ENCODE results near the gene VWA3A.
"Not testable (repeated sequence)": the region's sequence is repeated elsewhere in the genome, so short reads cannot be mapped to it uniquely, and the experiment has no call there.

Gene VWA3A

DNA sequence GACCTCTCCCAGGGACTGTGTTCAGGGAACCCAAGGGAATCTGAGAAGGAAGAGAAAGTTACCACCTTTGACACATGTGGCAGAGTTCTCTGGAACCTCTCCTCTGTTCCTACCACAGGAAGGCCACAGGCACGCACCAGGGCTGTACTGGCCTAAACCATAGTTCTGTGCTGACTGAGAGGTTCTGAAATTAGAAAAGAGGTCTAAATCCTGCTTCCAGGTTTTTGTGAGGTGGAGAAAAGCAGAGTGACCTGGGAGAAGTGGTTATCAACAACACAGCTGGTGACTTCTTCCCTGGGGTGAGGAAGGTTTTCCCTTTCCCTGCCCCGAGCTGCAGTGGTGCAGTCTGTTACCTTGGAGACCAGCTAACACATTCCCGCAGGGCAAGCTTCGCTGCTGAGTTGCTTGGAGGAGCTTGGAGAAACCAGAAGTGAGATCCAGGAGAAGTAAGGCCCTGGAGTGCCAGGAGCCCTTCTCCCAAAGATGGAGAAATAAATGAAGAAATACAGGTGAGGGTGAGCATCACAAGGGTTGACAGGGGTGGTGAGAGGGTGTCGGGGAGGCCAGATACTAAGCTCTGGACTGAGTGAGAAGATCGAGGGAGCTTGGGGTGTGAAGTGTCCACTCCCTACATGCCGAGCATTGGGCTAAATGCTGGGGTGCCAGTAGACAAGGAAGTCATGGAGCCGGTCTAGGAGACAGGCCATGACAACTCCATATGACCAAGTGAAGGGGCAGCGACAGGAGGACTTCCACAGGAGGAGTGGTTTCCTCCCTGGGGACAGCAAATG is at the start of gene VWA3A:
Gene VWA3A, plus strand, starts transcription at position 399 of the 791 bp plus-strand sequence. Its CDS starts 97 bp downstream, at position 496.
- peak; percentile 3 for DNase-seq

- DNase-seq = not testable (repeated sequence)
Measured at GRCh38 chr16:22043882-22044281, 48.5 kb upstream of the VWA3A start.

DNA sequence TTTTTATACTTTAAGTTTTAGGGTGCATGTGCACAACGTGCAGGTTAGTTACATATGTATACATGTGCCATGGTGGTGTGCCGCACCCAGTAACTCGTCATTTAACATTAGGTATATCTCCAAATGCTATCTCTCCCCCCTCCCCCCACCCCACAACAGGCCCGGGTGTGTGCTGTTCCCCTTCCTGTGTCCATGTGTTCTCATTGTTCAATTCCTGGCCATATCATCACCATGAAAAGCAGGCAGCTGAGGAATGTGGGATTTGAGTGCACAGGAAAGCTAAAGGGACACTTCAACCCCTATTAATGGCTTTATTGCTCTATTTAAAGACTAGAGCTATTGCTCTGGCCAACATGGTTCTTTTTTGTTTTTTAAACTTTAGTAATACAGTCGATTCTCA is 46.5 kb upstream of the VWA3A start:
- not testable (repeated sequence) for DNase-seq

DNA sequence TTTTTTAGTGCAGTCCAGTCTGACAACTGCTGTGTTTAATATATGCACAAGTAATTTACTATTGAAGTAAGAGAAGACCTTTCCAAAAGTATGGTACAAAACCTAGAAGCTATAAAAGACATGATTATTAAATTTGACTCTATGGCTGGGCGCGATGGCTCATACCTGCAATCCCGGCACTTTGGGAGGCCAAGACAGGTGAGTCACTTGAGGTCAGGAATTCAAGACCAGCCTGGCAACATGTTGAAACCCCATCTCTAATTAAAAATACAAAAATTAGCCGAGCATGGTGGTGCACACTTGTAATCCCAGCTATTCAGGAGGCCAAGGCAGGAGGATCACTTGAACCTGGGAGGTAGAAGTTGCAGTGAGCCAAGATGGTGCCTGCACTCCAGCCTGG is 41.4 kb upstream of the VWA3A start:
- DNase-seq = no peak

DNA sequence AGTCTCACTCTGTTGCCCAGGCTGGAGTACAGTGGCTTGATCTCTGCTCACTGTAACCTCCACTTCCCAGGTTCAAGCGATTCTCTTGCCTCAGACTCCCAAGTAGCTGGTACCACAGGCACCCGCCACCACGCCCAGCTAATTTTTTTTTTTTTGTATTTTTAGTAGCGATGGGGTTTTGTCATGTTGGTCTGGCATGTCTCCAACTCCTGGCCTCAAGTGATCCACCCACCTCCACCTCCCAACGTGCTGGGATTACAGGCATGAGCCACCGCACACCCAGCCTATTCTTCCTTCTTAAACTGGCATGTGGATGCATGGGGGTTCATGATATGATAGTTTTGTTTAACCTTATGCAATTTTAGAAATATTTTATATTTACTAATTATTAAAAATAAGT is 39.4 kb upstream of the VWA3A start:
- no peak for DNase-seq

DNA sequence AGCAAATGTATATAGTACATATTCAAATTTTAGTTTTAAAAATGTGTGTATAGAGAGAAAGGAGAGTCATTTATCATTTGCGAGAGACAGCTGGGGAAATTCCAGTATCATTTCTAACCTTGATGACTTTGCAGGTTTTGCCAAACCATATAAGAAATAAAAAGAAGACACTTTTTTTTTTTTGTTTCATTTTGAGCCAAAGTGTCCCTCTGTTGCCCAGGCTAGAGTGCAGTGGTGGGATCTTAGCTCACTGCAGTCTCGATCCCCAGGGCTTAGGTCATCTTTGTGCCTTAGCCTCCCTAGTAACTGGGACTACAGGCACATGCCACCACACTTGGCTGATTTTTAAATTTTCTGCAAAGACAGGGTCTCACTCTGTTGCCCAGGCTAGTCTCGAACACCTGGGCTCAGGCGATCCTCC is 38.4 kb upstream of the VWA3A start:
- DNase-seq = no peak

- DNase-seq = no peak
Measured at GRCh38 chr16:22054847-22055590, 37.3 kb upstream of the VWA3A start.

DNA sequence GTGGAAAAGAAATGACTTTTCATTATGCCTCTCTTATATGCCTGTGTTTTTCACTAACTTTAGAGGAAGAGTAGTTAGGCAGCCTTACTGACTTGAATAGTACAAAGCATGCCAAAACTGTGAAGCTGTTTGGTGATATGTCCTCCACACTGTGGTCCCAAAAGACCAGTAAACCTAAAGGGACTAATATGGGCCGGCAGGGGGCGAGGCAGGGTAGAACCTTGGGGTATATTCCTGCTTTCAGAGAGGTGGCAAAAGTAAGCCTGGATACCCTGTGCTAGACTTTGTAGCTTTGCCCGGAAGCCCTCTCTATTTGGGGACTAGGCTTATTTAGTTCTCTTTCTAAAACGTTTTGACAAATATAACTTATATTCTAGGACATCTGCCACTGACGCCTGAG is 36.5 kb upstream of the VWA3A start:
- DNase-seq = no peak

DNA sequence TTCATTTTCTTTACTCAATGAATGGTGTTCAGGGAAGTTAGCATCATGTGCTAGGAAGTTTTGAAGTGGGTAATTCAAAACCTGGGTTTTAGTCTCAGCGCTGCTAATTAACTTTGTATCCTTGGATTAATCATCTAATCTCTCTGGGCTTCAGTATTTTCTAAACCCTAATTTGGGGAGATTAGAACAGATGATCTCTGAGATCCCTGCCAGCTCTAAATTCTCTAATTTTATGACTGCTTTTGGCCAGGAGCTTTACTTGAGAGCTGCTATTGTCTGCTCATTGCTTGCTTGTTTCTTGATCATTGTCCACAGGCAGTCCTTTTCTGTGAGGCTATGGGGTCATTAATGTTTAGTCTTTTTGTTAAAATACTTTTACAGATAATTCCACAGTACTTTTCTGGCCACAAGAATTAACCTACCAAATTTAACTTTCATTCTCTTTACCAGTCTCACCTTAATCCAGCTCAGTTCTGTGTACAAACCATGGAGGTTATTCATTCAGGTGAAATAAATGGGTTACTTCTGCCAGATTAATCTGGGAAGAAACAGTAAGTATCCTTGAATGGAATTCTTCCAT is 28.4 kb upstream of the VWA3A start:
- DNase-seq = no peak

DNA sequence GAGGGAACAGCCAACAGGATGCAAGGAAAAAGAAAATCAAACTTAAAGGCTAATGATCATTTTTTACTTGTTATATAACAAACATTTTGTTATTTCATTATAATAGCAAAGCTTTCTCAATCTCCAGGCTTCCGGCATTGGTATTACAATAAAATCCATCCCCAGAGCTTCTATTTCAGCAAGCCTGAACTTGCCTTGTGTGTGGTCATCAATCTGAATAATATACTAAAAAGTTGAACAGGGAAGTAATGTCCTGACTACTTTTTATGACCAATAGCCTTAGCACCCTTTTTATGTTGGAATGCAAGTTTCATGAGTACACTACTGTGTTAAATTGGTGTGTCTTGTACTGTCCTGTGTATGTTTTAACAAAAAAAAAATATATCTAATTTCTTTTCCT is 27.1 kb upstream of the VWA3A start:
- no peak for DNase-seq

DNA sequence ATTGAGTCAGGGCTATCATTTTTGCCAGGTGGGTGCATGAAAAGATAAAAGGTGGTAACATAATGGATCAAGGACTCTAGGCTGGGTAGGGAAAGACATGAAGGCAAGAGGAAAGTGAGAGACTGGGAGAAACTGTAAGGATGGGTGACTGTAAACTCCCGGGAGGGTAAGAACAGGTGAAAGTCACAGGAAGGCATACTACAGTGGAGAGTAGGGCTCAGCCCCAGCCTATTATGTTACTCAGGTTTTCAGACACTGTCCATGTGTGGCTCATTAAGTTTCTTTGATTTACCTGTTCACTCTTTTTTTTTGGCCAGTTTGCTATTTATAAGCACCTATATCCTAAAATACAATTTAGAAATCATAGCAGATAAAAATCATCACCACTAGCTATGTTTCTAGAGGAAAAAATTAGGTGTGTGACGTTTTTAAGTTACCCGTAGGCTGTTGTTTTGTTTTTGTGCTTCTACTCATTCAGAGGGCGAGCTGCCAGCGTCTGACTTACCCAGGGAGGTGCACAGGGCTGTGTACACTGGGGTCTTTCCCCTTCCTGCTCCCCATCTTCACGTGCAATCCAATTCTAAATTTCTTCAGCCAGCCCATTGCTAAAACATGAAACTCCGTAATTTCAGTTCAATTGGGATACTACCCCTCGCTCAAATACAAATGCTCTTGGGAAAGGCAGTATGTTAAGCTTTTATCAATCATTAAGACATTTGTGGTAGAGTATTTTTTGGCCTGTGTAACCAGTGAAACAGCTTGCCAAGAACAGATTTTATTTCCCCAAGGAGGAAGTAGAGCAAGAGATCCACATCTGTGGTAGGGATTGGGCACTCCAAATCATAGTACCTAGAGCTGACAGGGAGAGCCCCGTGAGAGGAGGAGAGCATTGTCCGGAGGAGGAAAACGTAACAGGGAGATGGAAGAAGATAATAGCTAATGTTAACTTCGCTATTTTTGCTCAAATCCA is 21.7 kb upstream of the VWA3A start:
- DNase-seq = no peak

- no peak for DNase-seq
Measured at GRCh38 chr16:22071331-22071910, 20.9 kb upstream of the VWA3A start.

DNA sequence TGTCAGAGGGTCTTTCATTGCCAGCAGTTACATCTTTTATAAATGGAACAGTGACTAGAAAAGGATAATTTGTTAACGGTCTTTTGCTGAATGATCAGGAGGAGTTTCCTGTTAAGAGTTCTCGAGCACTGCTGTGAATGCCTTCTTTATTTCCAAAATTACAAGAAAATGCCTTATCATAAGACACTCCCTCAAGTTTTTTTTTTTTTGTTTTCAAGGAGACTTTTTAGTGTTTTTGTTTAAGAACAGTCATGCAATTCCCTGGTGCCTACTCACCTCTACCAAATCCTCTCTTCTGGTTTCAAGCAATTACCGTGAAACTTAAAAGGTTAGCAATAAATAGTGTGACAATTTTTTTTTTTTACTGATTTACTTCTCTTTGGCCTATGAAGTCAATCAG is 19.0 kb upstream of the VWA3A start:
- no peak for DNase-seq

DNA sequence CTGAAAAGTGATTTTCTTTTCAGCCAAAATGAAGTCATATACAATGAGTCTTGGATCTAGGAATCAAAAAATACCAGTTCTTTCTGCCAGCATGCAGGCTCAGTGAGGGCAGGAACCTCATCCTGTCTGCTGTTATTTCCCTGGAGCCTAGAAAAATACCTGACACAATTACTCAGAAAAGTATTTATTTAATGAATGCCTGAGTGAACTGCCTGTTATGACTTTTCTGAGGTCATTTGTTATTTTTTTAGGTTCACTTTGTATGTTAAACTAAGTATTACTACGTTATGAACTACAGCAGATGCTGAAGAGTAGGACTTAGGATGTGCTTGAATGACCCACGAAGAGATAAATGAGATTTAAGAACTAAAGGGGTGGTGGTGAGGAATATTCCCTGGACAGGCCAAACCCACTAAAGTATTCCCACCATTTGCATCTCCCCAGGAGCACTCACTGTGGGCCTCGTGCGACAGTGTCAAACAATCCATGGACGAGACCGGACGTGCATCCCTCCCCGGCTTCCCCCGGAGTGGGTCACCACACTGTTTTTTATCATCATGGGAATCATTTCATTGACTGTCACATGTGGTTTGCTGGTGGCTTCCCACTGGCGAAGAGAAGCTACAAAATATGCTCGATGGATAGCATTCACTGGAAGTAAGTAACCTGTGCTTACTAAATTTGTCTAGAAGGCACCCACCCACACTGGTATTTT is 17.1 kb upstream of the VWA3A start:
- no peak for DNase-seq

GRCh38 chr16:22075776-22076175 is 16.6 kb upstream of the VWA3A start:
- DNase-seq = no peak

GRCh38 chr16:22077700-22078313 is 14.5 kb upstream of the VWA3A start:
- no peak for DNase-seq

- DNase-seq = no peak
Measured at GRCh38 chr16:22078656-22079055, 13.7 kb upstream of the VWA3A start.

DNA sequence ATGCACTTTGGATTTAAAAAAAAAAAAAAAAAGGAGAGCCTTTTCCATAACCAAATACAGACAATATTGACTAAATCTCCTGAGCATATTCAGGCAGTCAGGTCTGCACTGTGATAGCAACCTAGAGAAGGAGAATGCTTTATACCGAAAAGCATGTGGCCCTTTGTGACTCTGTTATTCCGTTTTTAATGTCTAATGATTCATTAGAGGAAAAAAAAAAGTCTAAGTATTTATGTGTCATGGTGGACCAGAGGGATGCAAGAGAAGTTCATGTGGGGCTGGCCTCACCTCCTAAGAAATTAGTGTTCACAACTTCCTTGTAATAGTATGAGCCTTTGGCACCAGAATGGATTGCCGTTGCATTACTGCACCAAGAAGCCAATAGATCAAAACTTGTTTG is 11.3 kb upstream of the VWA3A start:
- no peak for DNase-seq

DNA sequence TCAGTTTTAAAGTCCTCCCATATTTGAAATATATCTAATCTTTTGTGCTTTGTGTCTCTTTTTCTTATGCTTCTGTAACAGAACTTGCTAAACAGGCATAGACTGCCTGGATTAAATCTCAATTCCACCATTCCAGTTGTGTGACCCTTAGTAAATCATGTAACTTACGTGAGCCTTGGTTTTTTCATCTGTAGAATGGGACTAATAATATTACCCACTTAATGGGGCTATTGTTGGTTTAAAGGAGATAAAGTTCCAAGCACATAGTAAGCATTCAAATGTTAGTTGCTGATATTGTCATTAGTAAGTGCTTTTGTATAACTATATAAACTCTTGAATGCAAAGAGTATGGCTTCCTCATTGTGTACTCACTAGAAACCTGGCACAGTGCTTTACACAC is 5.9 kb upstream of the VWA3A start:
- DNase-seq = no peak

- DNase-seq = no peak
Measured at GRCh38 chr16:22088642-22089041, 3.7 kb upstream of the VWA3A start.

GRCh38 chr16:22089910-22090309 is 2.4 kb upstream of the VWA3A start:
- no peak for DNase-seq

All from DMS153 (cell line).